WTC11 (cell line): Measurements from ENCODE around the gene ZC3H12A.
"Not testable (repeated sequence)": the region's sequence is repeated elsewhere in the genome, so short reads cannot be mapped to it uniquely, and the experiment has no call there.

Experiments
- NFATC4 ChIP-seq: fragments of 250-450 bp; sonication (Bioruptor Pico); IDR thresholded peaks from 2 replicates; pipeline ENCODE4 v1.9.0; 2021; ENCODE audit warnings: mild to moderate bottlenecking
- NR3C1 ChIP-seq: sonication (generic); formaldehyde crosslinking; conservative IDR thresholded peaks from 2 replicates; pipeline ENCODE4 v1.8.1; 2023; ENCODE audit warnings: low read depth, mild to moderate bottlenecking, missing genetic modification reagents

DNA sequence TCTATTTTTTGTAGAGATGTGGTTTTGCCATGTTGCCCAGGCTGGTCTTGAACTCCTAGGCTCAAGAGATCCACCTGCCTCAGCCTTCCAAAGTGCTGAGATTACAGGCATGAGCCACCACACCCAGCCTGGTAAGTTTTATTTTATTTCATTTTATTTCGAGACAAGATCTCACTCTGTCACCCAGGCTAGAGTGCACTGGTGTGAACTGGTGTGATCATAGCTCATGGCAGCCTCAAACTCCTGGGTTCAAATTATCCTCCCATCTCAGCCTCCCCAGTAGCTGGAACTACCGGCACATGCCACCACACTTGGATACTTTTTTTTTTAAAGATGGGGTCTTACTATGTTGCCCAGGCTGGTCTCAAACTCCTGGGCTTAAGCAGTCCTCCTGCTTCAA lies 28.4 kb downstream of the ZC3H12A start:
- not testable (repeated sequence) for TF ChIP-seq NR3C1, NFATC4 (CRISPR knock-in tag)
